ENCODE results near the gene ALG8.

Gene ALG8

GRCh38 chr11:78170413-78170812 lies 31.0 kb upstream of the ALG8 start:
- Mint-ChIP-seq H3K4me1 (peaks cover 18% of the 10 kb centered on the region), H3K9me3 (no peaks in the 10 kb centered on the region), H3K27ac (peak overlapping the region; percentile 27 to 75 (median 46)), H3K27me3 (ENCODE audit: low read depth) (no peaks in the 10 kb centered on the region), H3K36me3 (ENCODE audit: low read depth) (peaks cover 26% of the 10 kb centered on the region), H3K4me3 (no peak overlapping the region)
- TF ChIP-seq, protein P1, sequence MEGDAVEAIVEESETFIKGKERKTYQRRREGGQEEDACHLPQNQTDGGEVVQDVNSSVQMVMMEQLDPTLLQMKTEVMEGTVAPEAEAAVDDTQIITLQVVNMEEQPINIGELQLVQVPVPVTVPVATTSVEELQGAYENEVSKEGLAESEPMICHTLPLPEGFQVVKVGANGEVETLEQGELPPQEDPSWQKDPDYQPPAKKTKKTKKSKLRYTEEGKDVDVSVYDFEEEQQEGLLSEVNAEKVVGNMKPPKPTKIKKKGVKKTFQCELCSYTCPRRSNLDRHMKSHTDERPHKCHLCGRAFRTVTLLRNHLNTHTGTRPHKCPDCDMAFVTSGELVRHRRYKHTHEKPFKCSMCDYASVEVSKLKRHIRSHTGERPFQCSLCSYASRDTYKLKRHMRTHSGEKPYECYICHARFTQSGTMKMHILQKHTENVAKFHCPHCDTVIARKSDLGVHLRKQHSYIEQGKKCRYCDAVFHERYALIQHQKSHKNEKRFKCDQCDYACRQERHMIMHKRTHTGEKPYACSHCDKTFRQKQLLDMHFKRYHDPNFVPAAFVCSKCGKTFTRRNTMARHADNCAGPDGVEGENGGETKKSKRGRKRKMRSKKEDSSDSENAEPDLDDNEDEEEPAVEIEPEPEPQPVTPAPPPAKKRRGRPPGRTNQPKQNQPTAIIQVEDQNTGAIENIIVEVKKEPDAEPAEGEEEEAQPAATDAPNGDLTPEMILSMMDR (IDR thresholded peaks at IDR 0.05; ENCODE audit: unreplicated experiment in 3 of 3): no peak

GRCh38 chr11:78168539-78169477 lies 29.4 kb upstream of the ALG8 start:
- Mint-ChIP-seq H3K27me3 (ENCODE audit: low read depth) (no peaks in the 10 kb centered on the region), H3K27ac (peak overlapping the region; percentile 46 to 92 (median 75)), H3K4me3 (no peak overlapping the region), H3K9me3 (no peaks in the 10 kb centered on the region), H3K4me1 (peaks cover 18% of the 10 kb centered on the region), H3K36me3 (ENCODE audit: low read depth) (peaks cover 15% of the 10 kb centered on the region)
- TF ChIP-seq, protein P1 (IDR thresholded peaks at IDR 0.05; ENCODE audit: unreplicated experiment in 3 of 3): no peak

DNA sequence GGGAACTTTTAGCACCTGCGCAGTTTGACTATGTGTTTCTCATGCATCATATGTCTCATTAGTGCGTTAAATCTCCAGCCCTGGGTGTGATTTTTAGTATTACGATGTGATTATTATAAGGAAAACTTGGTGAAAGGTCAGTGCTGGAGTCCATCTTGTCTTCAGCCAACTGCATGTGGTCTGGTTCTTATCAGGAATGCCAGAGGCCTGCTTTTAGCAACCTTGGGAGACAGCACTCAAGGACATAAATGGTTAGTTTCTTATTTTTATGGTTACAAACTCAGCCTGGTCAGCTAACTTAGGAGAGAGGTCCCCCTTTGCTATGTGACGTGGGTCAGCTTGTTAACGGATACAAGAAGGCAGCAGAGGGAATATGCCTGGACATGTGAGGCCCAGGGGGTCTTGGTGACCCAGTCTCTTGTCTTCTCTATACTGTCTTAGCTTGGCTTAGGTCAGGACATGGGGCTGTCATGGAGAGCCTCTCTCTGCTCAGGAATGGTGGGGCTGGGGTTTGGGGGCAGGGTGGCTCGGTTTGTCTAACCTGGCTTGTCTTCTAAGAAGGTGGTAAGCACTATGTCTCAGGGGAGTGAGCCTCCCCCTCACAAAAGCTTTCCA lies 27.5 kb upstream of the ALG8 start:
- Mint-ChIP-seq H3K27me3 (ENCODE audit: low read depth) (no peaks in the 10 kb centered on the region), H3K36me3 (ENCODE audit: low read depth) (no peaks in the 10 kb centered on the region), H3K4me1 (peaks cover 18% of the 10 kb centered on the region), H3K9me3 (no peaks in the 10 kb centered on the region), H3K27ac (peak overlapping the region; percentile 29 to 56 (median 42)), H3K4me3 (no peak overlapping the region)
- TF ChIP-seq, protein P1 (IDR thresholded peaks at IDR 0.05; ENCODE audit: unreplicated experiment in 3 of 3): no peak

DNA sequence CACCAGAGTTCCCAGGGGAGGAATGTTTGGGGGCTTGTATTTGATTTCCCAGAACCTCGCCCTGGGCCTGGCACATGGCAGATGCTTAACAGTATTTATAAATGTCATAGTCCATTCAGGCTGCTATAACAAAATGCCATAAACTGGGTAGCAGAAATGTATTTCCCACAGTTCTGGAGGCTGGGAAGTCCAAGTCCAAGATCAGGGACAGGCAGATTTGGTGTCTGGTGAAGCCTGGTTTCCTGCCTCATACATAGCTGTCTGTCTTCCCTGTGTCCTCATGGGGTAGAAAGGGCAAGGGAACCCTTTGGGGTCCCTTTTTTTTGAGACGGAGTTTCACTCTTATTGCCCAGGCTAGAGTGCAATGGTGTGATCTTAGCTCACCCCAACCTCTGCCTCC lies 25.0 kb upstream of the ALG8 start:
- Mint-ChIP-seq H3K36me3 (ENCODE audit: low read depth) (no peaks in the 10 kb centered on the region), H3K27me3 (ENCODE audit: low read depth) (no peaks in the 10 kb centered on the region), H3K9me3 (no peaks in the 10 kb centered on the region), H3K4me3 (no peak overlapping the region), H3K4me1 (peaks cover 13% of the 10 kb centered on the region), H3K27ac (no peak overlapping the region)
- TF ChIP-seq, protein P1 (IDR thresholded peaks at IDR 0.05; ENCODE audit: unreplicated experiment in 3 of 3): no peak

DNA sequence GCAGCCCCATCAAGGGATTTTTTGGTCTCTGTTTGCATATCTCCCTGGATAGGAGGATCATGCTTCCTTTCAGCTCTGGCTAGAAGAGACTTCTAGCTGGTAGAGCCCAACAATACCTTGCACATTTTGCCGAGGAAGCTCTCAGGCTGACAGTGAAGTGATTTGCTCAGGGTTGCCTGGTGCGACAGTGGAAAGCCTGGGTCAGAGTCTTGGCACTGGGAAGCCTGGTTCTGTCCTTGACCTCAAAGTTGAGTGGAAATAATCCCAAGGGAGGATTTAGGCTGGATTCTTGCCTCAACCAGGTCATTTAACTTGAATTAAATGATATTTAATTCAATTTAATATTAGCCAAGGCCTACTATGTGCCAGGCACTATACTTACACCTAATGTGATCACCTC lies 24.4 kb upstream of the ALG8 start:
- H3K36me3 Mint-ChIP-seq (ENCODE audit: low read depth): no peaks in the 10 kb centered on the region
- H3K4me1 Mint-ChIP-seq: peaks cover 10% of the 10 kb centered on the region
- no peak overlapping the region for H3K4me3 Mint-ChIP-seq
- no peak overlapping the region for H3K27ac Mint-ChIP-seq
- no peaks in the 10 kb centered on the region for H3K9me3 Mint-ChIP-seq
- TF ChIP-seq, protein P1 (IDR thresholded peaks at IDR 0.05; ENCODE audit: unreplicated experiment in 3 of 3): no peak
- H3K27me3 Mint-ChIP-seq (ENCODE audit: low read depth): no peaks in the 10 kb centered on the region

All from nephron (organoid).